ENCODE measurements around the gene CXCL11.
"Not testable (repeated sequence)": the region's sequence is repeated elsewhere in the genome, so short reads cannot be mapped to it uniquely, and the experiment has no call there.

The CXCL11 gene

DNA sequence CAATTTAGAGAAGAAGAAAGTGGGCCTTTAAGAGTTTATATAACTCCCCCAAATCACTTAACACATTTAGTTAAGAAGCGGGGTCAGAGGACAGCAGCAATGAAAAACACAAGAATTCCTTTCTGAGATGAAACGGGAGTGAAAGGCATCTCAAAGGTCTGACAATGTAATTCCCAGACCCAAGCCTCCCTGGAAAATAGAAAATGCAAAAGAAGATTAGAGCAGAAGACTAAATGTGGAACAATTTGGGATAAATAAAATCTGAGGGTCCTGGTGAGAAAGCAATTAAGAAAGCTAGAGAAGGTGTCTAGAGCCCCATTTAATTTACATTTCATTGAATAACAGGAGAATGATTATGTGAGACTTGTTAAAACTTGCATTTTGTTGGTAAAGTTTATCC, 19.6 kb upstream of the CXCL11 start:
- no peaks in the 10 kb centered on the region for H3K9me3 ChIP-seq (ENCODE audit: low read length)
- no peak overlapping the region for H3K4me2 ChIP-seq (ENCODE audit: low read length)
- TF ChIP-seq EZH2 (IDR thresholded peaks at IDR 0.05; ENCODE audit: borderline replicate concordance, low read length) (no peak), CTCF (IDR thresholded peaks at IDR 0.05; ENCODE audit: low read length) (no peak)
- H3K27me3 ChIP-seq (ENCODE audit: insufficient read depth, low read length): no peaks in the 10 kb centered on the region
- H3F3A ChIP-seq (ENCODE audit: insufficient read depth, low read length): no peaks in the 10 kb centered on the region
- no peaks in the 10 kb centered on the region for H3K79me2 ChIP-seq (ENCODE audit: insufficient read depth, low read length)
- no peak overlapping the region for H3K4me3 ChIP-seq (ENCODE audit: low read depth, low read length, poor library complexity, severe bottlenecking)
- no peaks in the 10 kb centered on the region for H3K4me1 ChIP-seq (ENCODE audit: insufficient read depth, low read length, severe bottlenecking)
- no peak overlapping the region for H3K9ac ChIP-seq (ENCODE audit: low read length)
- H4K20me1 ChIP-seq (ENCODE audit: insufficient read depth, low read length): no peaks in the 10 kb centered on the region
- no peaks in the 10 kb centered on the region for H3K9me2 ChIP-seq (ENCODE audit: low read depth, low read length)
- no peak overlapping the region for H3K27ac ChIP-seq (ENCODE audit: low read depth, low read length, poor library complexity, severe bottlenecking)
- H2AFZ ChIP-seq (ENCODE audit: low read length): no peak overlapping the region
- H3K36me3 ChIP-seq (ENCODE audit: insufficient read depth, low read length): no peaks in the 10 kb centered on the region

GRCh38 chr4:76055016-76055415, 19.1 kb upstream of the CXCL11 start:
- H3K4me2 ChIP-seq (ENCODE audit: low read length): no peak overlapping the region
- H3K27ac ChIP-seq (ENCODE audit: low read depth, low read length, poor library complexity, severe bottlenecking): no peak overlapping the region
- no peaks in the 10 kb centered on the region for H3F3A ChIP-seq (ENCODE audit: insufficient read depth, low read length)
- no peak for TF ChIP-seq EZH2 (IDR thresholded peaks at IDR 0.05; ENCODE audit: borderline replicate concordance, low read length)
- no peak for TF ChIP-seq CTCF (IDR thresholded peaks at IDR 0.05; ENCODE audit: low read length)
- no peak overlapping the region for H3K9ac ChIP-seq (ENCODE audit: low read length)
- H3K27me3 ChIP-seq (ENCODE audit: insufficient read depth, low read length): no peaks in the 10 kb centered on the region
- H3K9me2 ChIP-seq (ENCODE audit: low read depth, low read length): no peaks in the 10 kb centered on the region
- H2AFZ ChIP-seq (ENCODE audit: low read length): no peak overlapping the region
- no peaks in the 10 kb centered on the region for H3K4me1 ChIP-seq (ENCODE audit: insufficient read depth, low read length, severe bottlenecking)
- H3K4me3 ChIP-seq (ENCODE audit: low read depth, low read length, poor library complexity, severe bottlenecking): no peak overlapping the region
- no peaks in the 10 kb centered on the region for H3K79me2 ChIP-seq (ENCODE audit: insufficient read depth, low read length)
- H3K9me3 ChIP-seq (ENCODE audit: low read length): no peaks in the 10 kb centered on the region
- H4K20me1 ChIP-seq (ENCODE audit: insufficient read depth, low read length): no peaks in the 10 kb centered on the region
- H3K36me3 ChIP-seq (ENCODE audit: insufficient read depth, low read length): no peaks in the 10 kb centered on the region

DNA sequence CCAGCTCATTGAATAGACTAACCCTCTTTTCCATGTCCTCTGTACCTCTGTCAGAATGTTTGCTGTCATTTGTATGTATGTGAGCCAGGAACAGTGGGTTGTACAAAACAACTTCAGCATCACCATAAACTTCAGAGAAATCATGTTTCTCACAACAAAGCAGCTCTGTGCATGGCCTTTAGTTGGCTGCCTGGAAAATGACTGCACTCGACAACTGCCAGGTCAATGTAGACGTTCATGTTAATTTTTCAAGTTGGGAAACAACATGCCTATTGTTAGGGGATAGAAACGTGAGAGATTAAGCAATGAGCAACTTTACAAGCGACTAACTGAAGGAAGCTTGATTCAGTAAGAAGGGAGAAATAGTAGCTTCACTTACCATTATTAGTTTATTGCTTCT, 17.9 kb upstream of the CXCL11 start:
- no peaks in the 10 kb centered on the region for H3K36me3 ChIP-seq (ENCODE audit: insufficient read depth, low read length)
- no peaks in the 10 kb centered on the region for H3K79me2 ChIP-seq (ENCODE audit: insufficient read depth, low read length)
- no peaks in the 10 kb centered on the region for H3F3A ChIP-seq (ENCODE audit: insufficient read depth, low read length)
- no peaks in the 10 kb centered on the region for H4K20me1 ChIP-seq (ENCODE audit: insufficient read depth, low read length)
- H3K27ac ChIP-seq (ENCODE audit: low read depth, low read length, poor library complexity, severe bottlenecking): no peak overlapping the region
- H3K4me2 ChIP-seq (ENCODE audit: low read length): no peak overlapping the region
- H2AFZ ChIP-seq (ENCODE audit: low read length): no peak overlapping the region
- no peaks in the 10 kb centered on the region for H3K4me1 ChIP-seq (ENCODE audit: insufficient read depth, low read length, severe bottlenecking)
- no peaks in the 10 kb centered on the region for H3K9me2 ChIP-seq (ENCODE audit: low read depth, low read length)
- no peaks in the 10 kb centered on the region for H3K27me3 ChIP-seq (ENCODE audit: insufficient read depth, low read length)
- no peak overlapping the region for H3K9ac ChIP-seq (ENCODE audit: low read length)
- H3K4me3 ChIP-seq (ENCODE audit: low read depth, low read length, poor library complexity, severe bottlenecking): no peak overlapping the region
- TF ChIP-seq CTCF (IDR thresholded peaks at IDR 0.05; ENCODE audit: low read length) (no peak), EZH2 (IDR thresholded peaks at IDR 0.05; ENCODE audit: borderline replicate concordance, low read length) (no peak)
- H3K9me3 ChIP-seq (ENCODE audit: low read length): no peaks in the 10 kb centered on the region

GRCh38 chr4:76050560-76051050, 14.7 kb upstream of the CXCL11 start:
- not testable (repeated sequence) for H3K9me2 ChIP-seq (ENCODE audit: low read depth, low read length); H3K27ac ChIP-seq (ENCODE audit: low read depth, low read length, poor library complexity, severe bottlenecking); H3K36me3 ChIP-seq (ENCODE audit: insufficient read depth, low read length); H3K4me1 ChIP-seq (ENCODE audit: insufficient read depth, low read length, severe bottlenecking); H2AFZ ChIP-seq (ENCODE audit: low read length); H4K20me1 ChIP-seq (ENCODE audit: insufficient read depth, low read length); H3K4me3 ChIP-seq (ENCODE audit: low read depth, low read length, poor library complexity, severe bottlenecking); H3K27me3 ChIP-seq (ENCODE audit: insufficient read depth, low read length); H3K9ac ChIP-seq (ENCODE audit: low read length); H3K9me3 ChIP-seq (ENCODE audit: low read length); H3K4me2 ChIP-seq (ENCODE audit: low read length); H3F3A ChIP-seq (ENCODE audit: insufficient read depth, low read length); H3K79me2 ChIP-seq (ENCODE audit: insufficient read depth, low read length)

DNA sequence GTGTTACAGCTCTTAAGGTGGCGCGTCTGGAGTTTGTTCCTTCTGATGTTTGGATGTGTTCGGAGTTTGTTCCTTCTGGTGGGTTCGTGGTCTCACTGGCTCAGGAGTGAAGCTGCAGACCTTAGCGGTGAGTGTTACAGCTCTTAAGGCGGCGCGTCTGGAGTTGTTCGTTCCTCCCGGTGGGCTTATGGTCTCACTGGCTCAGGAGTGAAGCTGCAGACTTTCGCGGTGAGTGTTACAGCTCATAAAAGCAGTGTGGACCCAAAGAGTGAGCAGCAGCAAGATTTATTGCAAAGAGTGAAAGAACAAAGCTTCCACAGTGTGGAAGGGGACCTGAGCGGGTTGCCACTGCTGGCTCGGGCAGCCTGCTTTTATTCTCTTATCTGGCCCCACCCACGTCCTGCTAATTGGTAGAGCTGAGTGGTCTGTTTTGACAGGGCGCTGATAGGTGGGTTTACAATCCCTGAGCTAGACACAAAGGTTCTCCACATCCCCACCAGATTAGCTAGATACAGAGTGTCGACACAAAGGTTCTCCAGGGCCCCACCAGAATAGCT, 14.1 kb upstream of the CXCL11 start:
- not testable (repeated sequence) for H3K9me2 ChIP-seq (ENCODE audit: low read depth, low read length); H2AFZ ChIP-seq (ENCODE audit: low read length); H3K79me2 ChIP-seq (ENCODE audit: insufficient read depth, low read length); H3K36me3 ChIP-seq (ENCODE audit: insufficient read depth, low read length); H3K9ac ChIP-seq (ENCODE audit: low read length); H3K4me2 ChIP-seq (ENCODE audit: low read length); H3K27me3 ChIP-seq (ENCODE audit: insufficient read depth, low read length); H3K4me1 ChIP-seq (ENCODE audit: insufficient read depth, low read length, severe bottlenecking); H3K27ac ChIP-seq (ENCODE audit: low read depth, low read length, poor library complexity, severe bottlenecking); H3K4me3 ChIP-seq (ENCODE audit: low read depth, low read length, poor library complexity, severe bottlenecking); H4K20me1 ChIP-seq (ENCODE audit: insufficient read depth, low read length); H3K9me3 ChIP-seq (ENCODE audit: low read length); H3F3A ChIP-seq (ENCODE audit: insufficient read depth, low read length)

Data from OCI-LY1 (cell line).